Stimulated activated CD8-positive, alpha-beta memory T cell treated with anti-CD3 and anti-CD28 coated beads, Interleukin-7, amount 100 ng/mL, for 4 hours (primary cell): Measurements from ENCODE around the gene DKK3.
A peak's percentile ranks its signal among the peaks of the same experiment; 100 is the strongest.

ENCODE experiments used
- DNase-seq, 2 donors: peaks; one replicate each; pipeline ENCODE4 v3.0.0-alpha.2; 2020; ENCODE audit warnings: low read depth in 2 of 2

The DKK3 gene

DNA sequence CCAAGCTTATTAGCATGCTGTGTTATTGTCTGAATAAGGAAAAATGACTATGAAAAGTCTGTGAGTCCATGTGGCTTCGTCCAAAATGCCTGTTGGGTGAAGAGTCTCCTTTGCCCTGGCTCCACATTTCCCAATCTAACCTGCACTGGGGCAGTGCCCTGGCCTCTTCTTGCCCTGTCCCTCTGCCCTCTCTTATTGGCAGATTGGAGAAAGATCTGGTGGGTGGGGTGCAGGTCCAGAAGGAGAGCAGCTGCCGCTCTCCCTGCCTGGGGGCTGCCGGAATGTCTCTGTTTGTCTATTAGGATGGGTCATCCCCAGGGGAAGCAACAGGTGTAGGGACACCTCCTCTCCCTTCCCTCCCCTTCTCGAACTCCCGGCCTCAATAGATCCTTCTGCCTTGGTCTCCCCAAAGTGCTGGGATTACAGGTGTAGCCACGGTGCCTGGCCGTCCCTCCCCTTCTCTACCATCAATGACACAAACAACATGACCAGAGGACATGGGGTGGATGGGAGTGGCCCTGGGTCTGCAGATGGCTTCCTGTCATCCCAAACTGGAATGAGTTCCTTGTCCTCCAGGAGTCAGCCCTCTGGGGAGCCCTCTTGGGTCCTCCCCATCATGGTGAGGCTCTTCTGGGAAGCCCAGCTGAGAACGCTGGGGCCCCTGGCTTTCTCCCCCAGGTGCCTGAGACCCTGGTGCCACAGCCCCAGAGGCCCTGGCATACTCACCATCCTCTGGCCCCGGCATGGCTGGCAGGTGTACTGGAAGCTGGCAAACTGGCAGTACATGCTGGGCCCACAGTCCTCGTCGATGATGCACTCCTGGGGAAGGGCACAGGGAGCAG is 40.5 kb downstream of the DKK3 start:
- DNase-seq, result no peak

- peak; percentile 10 to 27 for DNase-seq
Measured at GRCh38 chr11:11966826-11967668, 41.4 kb downstream of the DKK3 start.

GRCh38 chr11:11966354-11966741 is 42.1 kb downstream of the DKK3 start:
- no peak for DNase-seq

- DNase-seq, result no peak
Measured at GRCh38 chr11:11965656-11966353, 42.6 kb downstream of the DKK3 start.

GRCh38 chr11:11965192-11965591 is 43.2 kb downstream of the DKK3 start:
- no peak for DNase-seq

GRCh38 chr11:11964774-11965150 is 43.7 kb downstream of the DKK3 start:
- no peak for DNase-seq

DNA sequence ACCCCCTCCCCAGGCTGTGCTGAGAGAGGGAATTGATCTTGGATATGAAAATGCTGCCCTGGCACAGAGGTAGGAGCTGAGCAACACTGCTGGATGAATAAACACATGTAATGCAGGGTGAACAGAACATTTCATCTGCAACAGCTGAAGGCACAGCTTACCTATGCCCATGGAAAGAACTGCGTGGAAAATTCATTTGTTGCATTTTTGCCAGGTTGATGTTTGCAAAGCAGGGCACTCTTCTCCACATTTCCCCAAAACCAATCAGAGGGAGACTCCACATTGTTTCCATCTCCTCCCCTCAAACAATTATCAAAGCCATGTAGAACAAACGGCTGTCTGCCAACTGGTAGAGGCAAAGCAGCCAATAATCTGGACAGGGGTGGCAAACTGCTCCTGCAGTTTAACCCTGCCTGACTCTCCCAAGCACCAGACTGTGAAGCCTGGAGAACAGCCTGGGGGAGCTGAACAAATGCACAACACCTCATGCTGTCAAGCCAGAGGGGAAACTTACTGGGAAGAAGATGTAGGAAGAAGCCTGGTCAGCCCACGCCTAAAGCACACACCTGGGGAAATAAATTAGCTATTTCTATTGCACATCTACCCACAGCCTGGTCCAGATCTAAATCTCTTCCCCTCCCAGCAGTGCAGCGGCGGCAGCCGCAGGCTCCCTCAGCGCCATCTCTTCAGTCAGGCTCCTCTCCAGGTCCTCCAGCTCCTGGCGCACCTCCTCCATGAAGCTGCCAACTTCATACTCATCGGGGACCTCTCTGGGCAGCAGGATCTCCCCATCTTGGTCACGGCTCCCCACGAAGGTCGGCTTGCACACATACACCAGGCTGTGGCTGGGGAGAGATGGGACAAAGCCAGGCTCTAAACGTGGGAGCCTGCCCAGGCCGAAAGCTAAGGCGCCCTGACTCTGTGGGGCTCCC is 44.3 kb downstream of the DKK3 start:
- DNase-seq, result no peak

DNA sequence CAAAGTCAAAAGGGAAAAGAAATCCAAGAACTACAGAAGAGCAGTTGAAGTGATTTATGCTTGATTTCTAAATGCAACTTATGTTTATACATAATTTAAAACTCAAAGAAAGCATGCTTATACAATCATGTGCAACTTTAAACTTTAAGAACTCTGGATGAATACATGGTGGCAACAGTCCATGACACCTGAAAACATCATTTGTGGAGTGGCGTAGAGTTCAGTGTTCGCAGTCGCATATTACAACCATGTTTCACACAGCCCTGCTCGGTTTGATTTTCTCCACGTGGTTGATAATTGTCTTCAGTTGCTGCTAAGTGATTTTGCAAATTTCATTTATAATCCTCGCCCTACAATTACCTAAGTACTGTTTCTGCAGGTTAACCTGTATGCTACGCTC is 45.4 kb downstream of the DKK3 start:
- DNase-seq, result no peak

DNA sequence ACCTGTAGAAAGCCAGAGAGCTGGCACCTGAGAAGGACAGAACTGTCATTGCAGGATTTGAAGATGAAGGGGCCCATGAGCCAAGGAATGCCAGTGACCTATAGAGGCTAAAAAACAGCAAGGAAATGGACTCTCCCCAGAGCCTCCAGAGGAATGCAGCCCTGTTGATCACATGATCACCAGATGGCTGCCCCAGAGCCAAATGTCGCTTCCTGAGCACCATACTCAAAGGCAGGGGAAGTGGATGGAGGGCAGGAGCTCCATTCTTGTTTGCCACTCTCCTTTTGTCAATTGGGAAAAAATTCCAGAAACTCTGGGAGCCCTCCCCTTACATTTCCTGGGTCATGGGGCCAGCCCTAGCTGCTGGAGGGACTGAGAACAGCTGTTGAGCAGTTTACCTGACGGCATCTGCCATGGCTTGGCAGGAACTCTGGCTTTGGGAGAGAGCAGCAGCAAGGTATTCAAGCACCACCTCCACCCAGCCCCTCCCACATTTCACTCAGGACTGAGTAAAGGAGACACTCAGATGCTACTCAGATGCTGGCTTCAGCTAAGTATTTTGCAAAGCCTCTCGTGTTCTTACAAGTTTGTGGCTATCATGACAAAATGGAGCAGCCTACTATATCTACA is 46.9 kb downstream of the DKK3 start:
- DNase-seq, result no peak

DNA sequence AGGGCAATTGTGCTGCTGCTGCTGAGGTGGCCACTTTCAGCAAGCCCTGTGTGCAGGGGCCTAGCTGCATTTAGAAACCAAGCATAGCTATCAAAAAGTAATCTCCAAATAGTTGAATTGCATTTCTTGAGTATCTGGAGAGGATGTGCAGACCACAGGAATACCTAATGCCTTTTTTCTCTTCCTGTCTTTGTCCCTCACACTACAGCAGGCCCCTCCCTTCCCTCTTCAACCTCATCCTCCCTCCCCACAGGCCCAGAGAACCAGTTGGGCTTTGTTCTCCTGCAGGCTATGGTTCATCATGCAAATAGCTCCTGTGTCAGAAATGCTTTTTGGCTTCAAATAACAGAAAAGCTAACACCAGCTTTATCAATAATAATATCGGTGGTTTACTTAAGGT is 47.7 kb downstream of the DKK3 start:
- DNase-seq, result no peak

DNA sequence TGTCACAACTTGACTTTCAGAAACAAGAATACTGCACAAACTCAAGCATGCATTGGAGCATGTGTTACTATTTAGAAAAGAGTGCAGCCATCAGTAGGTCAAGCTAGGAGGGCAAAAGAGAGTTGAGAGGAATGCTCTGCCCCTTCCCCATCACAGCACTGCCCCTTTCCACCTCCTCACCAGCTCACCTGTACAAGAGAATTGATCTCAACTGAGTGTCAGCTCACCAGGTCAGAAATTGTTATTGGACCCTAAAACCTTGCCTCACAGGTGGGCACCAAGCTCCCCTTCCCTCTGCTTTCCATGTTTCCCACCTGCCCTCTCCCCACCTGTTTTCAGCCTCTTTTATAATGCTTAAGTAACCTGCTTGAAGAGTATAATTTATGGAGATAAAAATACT is 48.8 kb downstream of the DKK3 start:
- no peak for DNase-seq

DNA sequence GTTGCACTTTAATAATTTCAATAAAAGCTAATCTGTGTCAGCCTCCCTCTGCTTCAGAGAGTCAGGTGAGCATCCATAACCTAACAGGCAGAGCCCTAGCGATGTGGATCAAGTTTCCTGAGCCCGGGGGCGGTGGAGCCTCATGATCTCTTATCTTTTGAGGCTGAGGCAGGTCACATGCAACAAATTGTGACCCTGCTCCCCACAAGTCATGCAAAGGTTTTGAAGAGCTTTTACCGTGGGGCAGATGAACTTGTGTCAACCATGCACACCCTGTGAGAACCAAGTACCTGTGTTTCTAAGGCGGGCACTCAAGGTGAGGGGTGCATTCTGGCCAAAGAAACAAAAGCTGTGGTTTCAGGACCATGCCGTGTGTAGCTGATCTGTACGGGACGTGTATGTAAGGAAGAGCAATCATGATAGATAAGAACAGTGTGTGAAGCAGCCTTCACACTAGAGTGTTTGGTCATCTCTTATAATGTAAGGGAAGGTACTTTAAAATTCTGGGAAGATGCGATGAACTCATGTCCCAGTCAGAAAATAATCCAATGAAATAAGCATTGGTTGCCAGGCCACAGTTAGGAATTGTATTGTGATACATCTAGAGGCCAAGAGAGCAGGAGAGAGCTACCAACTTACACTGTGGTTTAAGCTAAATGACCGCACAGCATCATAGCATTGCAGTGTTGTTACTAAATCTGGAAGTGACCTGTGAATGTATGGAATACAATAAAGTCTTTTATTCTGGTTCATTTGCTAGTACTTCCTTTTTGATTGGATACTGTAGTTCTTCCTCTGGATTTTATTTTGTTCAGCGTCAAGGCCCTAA is 49.8 kb downstream of the DKK3 start:
- no peak for DNase-seq

DNA sequence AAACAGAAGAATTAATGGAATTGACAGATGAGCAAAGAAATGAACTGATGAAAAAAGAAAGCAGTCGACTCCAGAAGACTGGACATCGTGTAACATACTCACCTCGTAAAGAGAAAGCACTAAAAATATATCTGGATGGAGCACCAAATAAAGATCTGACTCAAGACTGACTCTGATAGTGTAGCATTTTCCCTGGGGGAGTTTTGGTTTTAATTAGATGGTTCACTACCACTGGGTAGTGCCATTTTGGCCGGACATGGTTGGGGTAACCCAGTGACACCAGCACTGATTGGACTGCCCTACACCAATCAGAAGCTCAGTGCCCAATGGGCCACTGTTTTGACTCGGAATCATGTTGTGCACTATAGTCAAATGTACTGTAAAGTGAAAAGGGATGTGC is 52.4 kb downstream of the DKK3 start:
- DNase-seq, result no peak

DNA sequence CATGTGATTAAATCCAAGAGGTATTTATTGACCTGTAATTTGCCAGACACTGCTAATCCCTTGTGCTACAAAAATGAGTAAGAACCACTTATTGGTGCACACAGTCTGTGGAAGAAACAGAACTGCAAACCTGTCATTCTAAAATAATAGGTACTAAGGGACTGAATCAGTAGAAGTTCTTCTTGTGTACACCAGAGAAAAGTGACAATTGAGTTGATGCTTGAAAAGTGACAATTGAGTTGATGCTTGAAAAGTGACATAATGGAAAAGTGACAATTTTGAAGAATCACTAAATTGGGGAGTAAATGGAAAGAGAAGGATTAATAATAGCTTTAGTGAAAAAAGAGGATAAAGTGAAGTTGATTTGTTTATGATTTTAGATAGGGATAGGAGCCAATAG is 56.4 kb downstream of the DKK3 start:
- no peak for DNase-seq

DNA sequence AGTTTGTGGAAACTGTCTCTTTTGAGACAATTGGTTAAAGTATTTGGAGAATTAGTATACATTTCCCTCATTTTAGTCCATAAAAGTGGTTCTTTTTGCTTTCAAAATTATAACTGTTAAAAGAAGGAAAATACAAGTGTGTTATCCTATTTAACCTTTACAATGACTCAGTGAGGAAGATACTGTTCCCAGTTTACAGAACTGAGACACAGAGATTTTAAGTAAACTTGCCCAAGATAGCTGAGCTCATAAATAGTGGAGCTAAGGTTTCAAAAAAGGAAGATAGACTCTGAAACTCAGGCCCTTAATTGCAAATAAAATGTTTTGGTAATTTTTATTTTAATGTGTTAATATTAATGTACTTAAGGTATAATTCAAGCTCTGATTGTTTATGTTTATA is 58.9 kb downstream of the DKK3 start:
- DNase-seq, result no peak

GRCh38 chr11:11948242-11948947 is 60.0 kb downstream of the DKK3 start:
- DNase-seq, result no peak

DNA sequence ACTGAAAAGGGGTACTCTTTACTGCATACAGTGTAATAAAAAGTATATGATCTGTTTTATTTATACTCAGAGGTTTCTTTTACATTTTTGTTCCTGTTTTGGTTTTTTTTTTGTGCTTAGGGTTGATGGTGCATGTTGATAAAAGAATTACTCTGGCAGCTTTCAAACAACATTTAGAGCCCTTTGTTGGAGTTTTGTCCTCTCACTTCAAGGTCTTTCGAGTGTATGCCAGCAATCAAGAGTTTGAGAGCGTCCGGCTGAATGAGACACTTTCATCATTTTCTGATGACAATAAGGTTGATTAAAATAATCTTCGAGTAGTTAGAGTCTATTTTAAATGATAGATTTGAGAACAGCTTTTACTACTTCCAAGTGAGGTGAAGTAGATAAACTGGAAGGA is 60.6 kb downstream of the DKK3 start:
- no peak for DNase-seq

GRCh38 chr11:11946878-11947277 is 61.5 kb downstream of the DKK3 start:
- DNase-seq, result no peak

DNA sequence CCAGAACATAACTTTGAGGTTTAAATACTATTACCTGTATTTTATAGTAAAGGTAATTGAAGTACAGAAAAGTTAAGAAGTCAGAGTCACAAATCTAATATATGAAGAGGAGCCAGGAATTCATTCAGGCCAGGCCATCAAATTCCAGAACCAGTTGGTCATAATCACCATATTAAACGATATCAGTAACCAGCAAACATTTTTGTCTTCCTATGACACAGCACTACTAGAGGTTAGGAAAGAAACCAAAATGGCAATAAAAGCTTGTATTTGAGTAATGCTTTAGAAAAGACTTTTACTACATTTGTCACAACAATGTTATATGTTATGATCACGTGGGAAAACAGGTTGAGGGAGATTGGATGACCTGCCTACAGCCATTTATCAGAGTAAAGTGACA is 62.2 kb downstream of the DKK3 start:
- no peak for DNase-seq
